Measurements from ENCODE around the gene IL31. TPM values are rescaled to one million over a fixed set of nuclear protein-coding genes. Genes with fewer than 3 reads are reported as not detected.

IL31 gene
- total and polyA plus RNA-seq, 2 donors (not counting 3 experiments of a cell fraction or from before 2014, with no cell fraction given): not detected

DNA sequence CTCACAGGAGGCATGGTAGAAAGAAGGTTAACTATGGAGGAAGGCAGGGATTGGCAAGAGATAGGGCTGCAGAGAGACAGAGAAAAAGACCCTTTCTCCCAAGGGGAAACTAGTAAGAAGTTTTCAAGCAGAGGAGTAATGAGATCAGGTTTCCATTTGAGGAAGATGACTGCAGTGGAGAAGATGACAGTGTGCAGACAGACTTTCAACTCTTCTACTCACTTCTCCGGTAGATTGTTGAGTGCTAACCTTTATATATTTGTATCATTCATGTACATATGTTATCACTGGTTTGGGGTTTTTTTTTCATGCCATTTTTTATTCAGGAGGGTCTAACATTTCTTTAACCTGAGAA lies 23.6 kb upstream of the IL31 start:
- no peak for FAIRE-seq
- no peak overlapping the region for H3K27ac ChIP-seq (ENCODE audit: insufficient read depth, low read depth, low read length)
- dilution Hi-C loops (cut with MboI; ENCODE audit: extremely low pct_ligation_motif_present, low sequenced_read_pairs): no loop called here

More for the DNA sequence above, 23.6 kb upstream of the IL31 start:
- ChIA-PET POLR2A (no interaction called here), CTCF (no interaction called here)
- no peak overlapping the region for H3K9ac ChIP-seq (replicated peaks; ENCODE audit: extremely low read depth, insufficient read depth, low read length)
- H3K4me1 ChIP-seq (ENCODE audit: control insufficient read depth, extremely low read depth, insufficient read depth, low read length): no peaks in the 10 kb centered on the region
- BruUV-seq (replicated peaks): no TSS peak
- H3K9me3 ChIP-seq (replicated peaks; ENCODE audit: control insufficient read depth, insufficient read depth, low read length): no peaks in the 10 kb centered on the region
- H4K20me1 ChIP-seq (replicated peaks; ENCODE audit: control insufficient read depth, extremely low read depth, insufficient read depth, low read length): no peaks in the 10 kb centered on the region
- DNase-seq (ENCODE audit: low read depth, low spot score): no peak
- no peak overlapping the region for H3K4me2 ChIP-seq (ENCODE audit: insufficient read depth, low read length)
- H2AFZ ChIP-seq (ENCODE audit: low read depth, low read length): no peak overlapping the region
- H3K9me1 ChIP-seq (replicated peaks; ENCODE audit: control insufficient read depth, extremely low read depth, insufficient read depth, low read length): no peaks in the 10 kb centered on the region
- H3K27me3 ChIP-seq (ENCODE audit: control insufficient read depth in 2 of 2, insufficient read depth in 2 of 2, low read length in 2 of 2): no peaks in the 10 kb centered on the region
- no peak overlapping the region for H3K4me3 ChIP-seq (replicated peaks in 1 of 3; ENCODE audit: insufficient read depth in 1 of 3, low read depth in 1 of 3, low read length in 3 of 3)
- no peaks in the 10 kb centered on the region for H3K36me3 ChIP-seq (ENCODE audit: control insufficient read depth in 2 of 2, extremely low read depth in 1 of 2, insufficient read depth in 2 of 2, low read length in 2 of 2)
- TF ChIP-seq POLR2A (IDR thresholded peaks at IDR 0.05; ENCODE audit: low read depth, low read length) (no peak), POLR2AphosphoS5 (IDR thresholded peaks at IDR 0.05; ENCODE audit: insufficient read depth, low read depth, low read length) (no peak), JUN (IDR thresholded peaks at IDR 0.05; ENCODE audit: borderline replicate concordance, insufficient read depth, insufficient read length, low read depth) (no peak), MYC (IDR thresholded peaks at IDR 0.05; ENCODE audit: low read depth, low read length) (no peak), GATA2 (IDR thresholded peaks at IDR 0.05; ENCODE audit: insufficient read depth, insufficient read length, low read depth, low read length) (no peak), EZH2 (IDR thresholded peaks at IDR 0.05; ENCODE audit: borderline replicate concordance, low read depth, low read length, severe bottlenecking) (no peak), FOS (IDR thresholded peaks at IDR 0.05; ENCODE audit: borderline replicate concordance, insufficient read depth, low read length) (no peak)
- TF ChIP-seq, protein P1, sequence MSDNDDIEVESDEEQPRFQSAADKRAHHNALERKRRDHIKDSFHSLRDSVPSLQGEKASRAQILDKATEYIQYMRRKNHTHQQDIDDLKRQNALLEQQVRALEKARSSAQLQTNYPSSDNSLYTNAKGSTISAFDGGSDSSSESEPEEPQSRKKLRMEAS (IDR thresholded peaks at IDR 0.05; ENCODE audit: insufficient read depth, insufficient read length): no peak
- TF ChIP-seq, protein P2, sequence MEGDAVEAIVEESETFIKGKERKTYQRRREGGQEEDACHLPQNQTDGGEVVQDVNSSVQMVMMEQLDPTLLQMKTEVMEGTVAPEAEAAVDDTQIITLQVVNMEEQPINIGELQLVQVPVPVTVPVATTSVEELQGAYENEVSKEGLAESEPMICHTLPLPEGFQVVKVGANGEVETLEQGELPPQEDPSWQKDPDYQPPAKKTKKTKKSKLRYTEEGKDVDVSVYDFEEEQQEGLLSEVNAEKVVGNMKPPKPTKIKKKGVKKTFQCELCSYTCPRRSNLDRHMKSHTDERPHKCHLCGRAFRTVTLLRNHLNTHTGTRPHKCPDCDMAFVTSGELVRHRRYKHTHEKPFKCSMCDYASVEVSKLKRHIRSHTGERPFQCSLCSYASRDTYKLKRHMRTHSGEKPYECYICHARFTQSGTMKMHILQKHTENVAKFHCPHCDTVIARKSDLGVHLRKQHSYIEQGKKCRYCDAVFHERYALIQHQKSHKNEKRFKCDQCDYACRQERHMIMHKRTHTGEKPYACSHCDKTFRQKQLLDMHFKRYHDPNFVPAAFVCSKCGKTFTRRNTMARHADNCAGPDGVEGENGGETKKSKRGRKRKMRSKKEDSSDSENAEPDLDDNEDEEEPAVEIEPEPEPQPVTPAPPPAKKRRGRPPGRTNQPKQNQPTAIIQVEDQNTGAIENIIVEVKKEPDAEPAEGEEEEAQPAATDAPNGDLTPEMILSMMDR (IDR thresholded peaks at IDR 0.05; ENCODE audit: extremely low read depth in 1 of 2, insufficient read depth in 1 of 2, low read depth in 1 of 2, low read length in 2 of 2): no peak
- H3K79me2 ChIP-seq (ENCODE audit: control insufficient read depth, insufficient read depth, low read length): no peaks in the 10 kb centered on the region
- intact Hi-C loops (cut with micrococcal nuclease): no loop called here

All from endothelial cell of umbilical vein (primary cell).